Measurements from ENCODE around the gene PARVB.
A peak's percentile ranks its signal among the peaks of the same experiment; 100 is the strongest.

PARVB gene

GRCh38 chr22:43992331-43992821, 31.7 kb upstream of the PARVB start:
- no peak overlapping the region for H3K4me3 ChIP-seq (ENCODE audit: control insufficient read depth, low read depth, low read length)
- DNase-seq (ENCODE audit: low read depth) = peak; percentile 54
- no peak for TF ChIP-seq CTCF (conservative IDR thresholded peaks at IDR 0.05; ENCODE audit: control insufficient read depth, insufficient read depth, low read depth, low read length)

GRCh38 chr22:43993072-43993760, 30.9 kb upstream of the PARVB start:
- no peak overlapping the region for H3K4me3 ChIP-seq (ENCODE audit: control insufficient read depth, low read depth, low read length)
- peak; percentile 96 for TF ChIP-seq CTCF (conservative IDR thresholded peaks at IDR 0.05; ENCODE audit: control insufficient read depth, insufficient read depth, low read depth, low read length)
- peak; percentile 64 for DNase-seq (ENCODE audit: low read depth)

GRCh38 chr22:43994006-43994405, 30.1 kb upstream of the PARVB start:
- no peak for DNase-seq (ENCODE audit: low read depth)
- no peak for TF ChIP-seq CTCF (conservative IDR thresholded peaks at IDR 0.05; ENCODE audit: control insufficient read depth, insufficient read depth, low read depth, low read length)
- no peak overlapping the region for H3K4me3 ChIP-seq (ENCODE audit: control insufficient read depth, low read depth, low read length)

GRCh38 chr22:43994416-43994815, 29.7 kb upstream of the PARVB start:
- no peak for DNase-seq (ENCODE audit: low read depth)
- no peak for TF ChIP-seq CTCF (conservative IDR thresholded peaks at IDR 0.05; ENCODE audit: control insufficient read depth, insufficient read depth, low read depth, low read length)
- no peak overlapping the region for H3K4me3 ChIP-seq (ENCODE audit: control insufficient read depth, low read depth, low read length)

- DNase-seq (ENCODE audit: low read depth) = no peak
- no peak for TF ChIP-seq CTCF (conservative IDR thresholded peaks at IDR 0.05; ENCODE audit: control insufficient read depth, insufficient read depth, low read depth, low read length)
- no peak overlapping the region for H3K4me3 ChIP-seq (ENCODE audit: control insufficient read depth, low read depth, low read length)
These were observed 28.9 kb upstream of the PARVB start for GRCh38 chr22:43995057-43995685.

GRCh38 chr22:43995798-43996169, 28.3 kb upstream of the PARVB start:
- no peak for TF ChIP-seq CTCF (conservative IDR thresholded peaks at IDR 0.05; ENCODE audit: control insufficient read depth, insufficient read depth, low read depth, low read length)
- DNase-seq (ENCODE audit: low read depth) = no peak
- H3K4me3 ChIP-seq (ENCODE audit: control insufficient read depth, low read depth, low read length) = no peak overlapping the region

All from fibroblast of mammary gland (primary cell).